Activated naive CD8-positive, alpha-beta T cell treated with anti-CD3 and anti-CD28 coated beads, Interleukin-2, amount 50 U/mL, for 24 hours (primary cell): ENCODE measurements around the gene DIPK1A.

ENCODE experiments used
- ATAC-seq: fragments of 150-1000 bp; cut with Tn5 transposase; one replicate; pipeline ENCODE4 v1.10.0; 2021
- DNase-seq: peaks from one replicate; pipeline ENCODE4 v3.0.0; 2021
- H3K27ac Mint-ChIP-seq: one replicate; pipeline ENCODE4 v1.8.0; 2021; ENCODE audit warnings: mild to moderate bottlenecking, mixed read lengths
- H3K27me3 Mint-ChIP-seq: one replicate; pipeline ENCODE4 v1.8.0; 2021; ENCODE audit warnings: mixed read lengths
- H3K36me3 Mint-ChIP-seq: one replicate; pipeline ENCODE4 v1.8.0; 2021; ENCODE audit warnings: low read depth, mixed read lengths
- H3K4me1 Mint-ChIP-seq: one replicate; pipeline ENCODE4 v1.8.0; 2021; ENCODE audit warnings: mixed read lengths
- H3K4me3 Mint-ChIP-seq: one replicate; pipeline ENCODE4 v1.8.0; 2021; ENCODE audit warnings: mild to moderate bottlenecking, moderate library complexity, mixed read lengths
- H3K9me3 Mint-ChIP-seq: one replicate; pipeline ENCODE4 v1.8.0; 2021; ENCODE audit warnings: mixed read lengths

DIPK1A gene

DNA sequence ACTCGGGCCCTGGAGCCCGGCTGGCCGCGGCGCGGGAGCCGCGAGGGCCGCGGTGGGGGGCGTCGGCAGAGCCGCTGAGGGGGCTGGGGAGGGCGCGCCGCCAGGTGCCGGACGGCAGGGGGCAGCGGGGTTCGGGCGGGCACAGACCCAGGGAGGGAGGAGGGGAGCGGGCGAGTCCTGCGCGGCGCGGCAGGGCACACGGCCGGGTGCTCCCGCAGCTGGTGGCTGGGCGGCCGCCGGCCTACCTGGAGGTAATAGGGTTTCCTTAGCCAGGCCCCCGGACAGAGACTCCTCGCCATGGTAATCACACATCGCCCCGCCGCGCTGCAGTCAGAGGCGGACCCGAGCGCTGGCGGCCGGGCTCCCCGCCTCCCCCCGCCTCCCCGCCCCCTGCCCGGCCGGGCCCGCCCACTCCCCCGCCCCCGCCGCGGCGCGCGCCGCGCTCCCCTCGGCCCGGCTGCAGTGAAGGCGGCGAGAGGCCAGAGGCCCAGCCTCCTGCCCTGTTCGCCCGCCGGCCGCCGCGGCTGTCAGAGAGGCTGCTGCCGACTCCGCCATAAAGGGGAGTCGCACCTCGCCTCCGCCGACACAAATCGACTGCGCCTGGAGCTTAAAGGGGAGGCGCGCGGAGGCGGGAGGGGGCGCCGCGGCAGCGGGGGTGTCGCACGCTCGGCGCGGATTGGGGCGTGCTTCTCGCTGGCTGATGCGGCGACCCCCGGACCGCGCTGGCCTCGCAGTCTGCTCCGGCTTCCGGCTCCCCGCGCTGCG, at the start of gene DIPK1A:
Gene DIPK1A (minus strand): TSS at position 332 of the 765 bp plus-strand sequence. CDS start 33 bp downstream, at position 299.
- no peaks in the 10 kb centered on the region for H3K9me3 Mint-ChIP-seq
- DNase-seq = peak; percentile 76
- ATAC-seq = peak; percentile 47
- H3K4me3 Mint-ChIP-seq = peak within 1 kb of the TSS; percentile 91
- peak within 1 kb of the TSS; percentile 97 for H3K27ac Mint-ChIP-seq
- no peaks in the 10 kb centered on the region for H3K27me3 Mint-ChIP-seq
- peaks cover 8% of the 10 kb centered on the region for H3K36me3 Mint-ChIP-seq
- peaks cover 36% of the 10 kb centered on the region for H3K4me1 Mint-ChIP-seq

DNA sequence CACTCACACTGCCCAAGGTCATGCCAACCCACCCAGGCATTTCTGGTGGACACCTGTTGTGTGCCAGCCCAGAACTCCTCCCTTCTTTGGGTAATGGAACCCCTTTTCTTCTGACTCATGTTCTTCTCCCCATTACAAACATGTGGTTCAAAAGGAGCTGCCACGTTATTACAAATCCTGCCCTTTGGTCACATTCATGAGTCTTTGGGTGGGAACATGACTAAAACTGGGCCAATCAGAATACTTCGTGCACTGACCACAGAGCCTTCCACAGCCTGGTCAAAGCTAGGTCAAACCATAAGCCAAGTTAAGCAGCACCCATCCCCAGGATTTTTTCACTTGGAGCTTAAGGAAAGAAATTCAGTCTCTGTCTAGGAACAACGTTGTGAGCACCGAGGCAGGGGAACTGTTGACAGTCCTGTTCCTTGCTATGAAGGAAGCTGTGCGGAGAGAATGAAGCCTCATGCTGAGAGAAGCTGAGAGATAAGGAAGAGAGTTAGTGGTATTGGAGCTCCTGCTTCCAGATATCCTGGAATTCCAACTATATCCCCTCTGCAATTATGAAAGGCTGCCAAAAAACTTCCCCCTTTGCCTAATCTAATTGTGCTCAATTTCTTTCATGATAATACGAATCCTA, 46.8 kb upstream of the DIPK1A start:
- no peak for ATAC-seq
- Mint-ChIP-seq H3K4me3 (no peak overlapping the region), H3K9me3 (no peaks in the 10 kb centered on the region), H3K4me1 (peaks cover 4% of the 10 kb centered on the region), H3K27me3 (peaks cover 5% of the 10 kb centered on the region), H3K36me3 (no peaks in the 10 kb centered on the region), H3K27ac (peak overlapping the region; percentile 37)
- DNase-seq = no peak

- Mint-ChIP-seq H3K9me3 (no peaks in the 10 kb centered on the region), H3K4me1 (peaks cover 4% of the 10 kb centered on the region), H3K27me3 (peaks cover 5% of the 10 kb centered on the region), H3K36me3 (no peaks in the 10 kb centered on the region), H3K27ac (no peak overlapping the region), H3K4me3 (no peak overlapping the region)
- no peak for DNase-seq
- no peak for ATAC-seq
Measured at GRCh38 chr1:93005252-93005598, 44.0 kb upstream of the DIPK1A start.

GRCh38 chr1:93004566-93005251, 43.4 kb upstream of the DIPK1A start:
- no peaks in the 10 kb centered on the region for H3K9me3 Mint-ChIP-seq
- ATAC-seq = no peak
- H3K36me3 Mint-ChIP-seq = no peaks in the 10 kb centered on the region
- no peak for DNase-seq
- peaks cover 5% of the 10 kb centered on the region for H3K27me3 Mint-ChIP-seq
- H3K4me3 Mint-ChIP-seq = no peak overlapping the region
- H3K27ac Mint-ChIP-seq = no peak overlapping the region
- H3K4me1 Mint-ChIP-seq = peaks cover 4% of the 10 kb centered on the region

DNA sequence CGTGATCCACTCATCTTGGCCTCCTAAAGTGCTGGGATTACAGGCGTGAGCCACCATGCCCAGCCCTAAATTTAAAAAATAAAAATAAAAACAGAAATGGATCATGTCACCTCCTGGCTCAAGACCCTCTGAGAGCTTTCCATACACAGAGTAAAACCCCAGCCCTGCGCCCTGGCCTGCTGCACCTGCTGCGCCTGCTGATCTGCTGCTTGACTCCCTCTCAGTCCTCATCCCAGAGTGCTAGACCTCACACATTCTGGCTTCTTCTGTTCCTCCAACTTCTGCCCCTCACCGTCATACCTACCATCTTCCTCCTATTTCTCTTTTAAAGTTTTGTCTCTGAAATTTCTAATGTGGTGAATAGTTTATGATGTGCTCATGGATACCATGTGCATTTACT, 42.7 kb upstream of the DIPK1A start:
- Mint-ChIP-seq H3K9me3 (no peaks in the 10 kb centered on the region), H3K27me3 (peaks cover 5% of the 10 kb centered on the region), H3K27ac (no peak overlapping the region), H3K4me3 (no peak overlapping the region), H3K4me1 (peaks cover 4% of the 10 kb centered on the region), H3K36me3 (no peaks in the 10 kb centered on the region)
- ATAC-seq (no peak), DNase-seq (no peak)

DNA sequence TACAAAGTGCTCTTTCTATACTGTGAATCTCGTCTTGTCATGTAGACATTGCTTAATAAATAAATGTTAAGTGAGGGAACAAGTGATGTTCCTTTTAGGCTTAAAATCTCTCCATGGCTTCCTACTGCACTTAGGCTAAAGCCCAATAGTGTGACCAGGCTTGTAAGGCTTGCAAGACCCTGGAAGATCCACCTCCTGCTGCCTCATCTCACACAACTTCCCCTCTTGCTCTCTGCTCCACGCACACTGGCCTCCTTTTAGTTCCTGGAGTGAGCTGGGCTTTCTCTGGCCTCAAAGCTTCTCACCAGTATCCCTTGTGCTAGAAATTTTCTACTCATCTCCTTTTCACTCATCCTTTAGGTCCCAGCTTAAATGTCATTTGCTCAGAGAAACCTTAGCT, 41.5 kb upstream of the DIPK1A start:
- no peak overlapping the region for H3K27ac Mint-ChIP-seq
- H3K27me3 Mint-ChIP-seq = peaks cover 5% of the 10 kb centered on the region
- no peaks in the 10 kb centered on the region for H3K9me3 Mint-ChIP-seq
- H3K4me1 Mint-ChIP-seq = peaks cover 4% of the 10 kb centered on the region
- no peak for ATAC-seq
- H3K4me3 Mint-ChIP-seq = no peak overlapping the region
- no peaks in the 10 kb centered on the region for H3K36me3 Mint-ChIP-seq
- no peak for DNase-seq

GRCh38 chr1:93001893-93002292, 40.6 kb upstream of the DIPK1A start:
- no peak overlapping the region for H3K27ac Mint-ChIP-seq
- H3K9me3 Mint-ChIP-seq = no peaks in the 10 kb centered on the region

GRCh38 chr1:93000751-93001175, 39.5 kb upstream of the DIPK1A start:
- H3K27me3 Mint-ChIP-seq = peaks cover 5% of the 10 kb centered on the region
- H3K9me3 Mint-ChIP-seq = no peaks in the 10 kb centered on the region
- no peak overlapping the region for H3K27ac Mint-ChIP-seq
- DNase-seq (no peak), ATAC-seq (no peak)
- no peaks in the 10 kb centered on the region for H3K36me3 Mint-ChIP-seq
- H3K4me3 Mint-ChIP-seq = no peak overlapping the region
- peaks cover 4% of the 10 kb centered on the region for H3K4me1 Mint-ChIP-seq

More at GRCh38 chr1:93001893-93002292, 40.6 kb upstream of the DIPK1A start:
- DNase-seq (no peak), ATAC-seq (no peak)
- H3K36me3 Mint-ChIP-seq = no peaks in the 10 kb centered on the region
- H3K4me3 Mint-ChIP-seq = no peak overlapping the region
- peaks cover 4% of the 10 kb centered on the region for H3K4me1 Mint-ChIP-seq
- H3K27me3 Mint-ChIP-seq = peaks cover 5% of the 10 kb centered on the region

DNA sequence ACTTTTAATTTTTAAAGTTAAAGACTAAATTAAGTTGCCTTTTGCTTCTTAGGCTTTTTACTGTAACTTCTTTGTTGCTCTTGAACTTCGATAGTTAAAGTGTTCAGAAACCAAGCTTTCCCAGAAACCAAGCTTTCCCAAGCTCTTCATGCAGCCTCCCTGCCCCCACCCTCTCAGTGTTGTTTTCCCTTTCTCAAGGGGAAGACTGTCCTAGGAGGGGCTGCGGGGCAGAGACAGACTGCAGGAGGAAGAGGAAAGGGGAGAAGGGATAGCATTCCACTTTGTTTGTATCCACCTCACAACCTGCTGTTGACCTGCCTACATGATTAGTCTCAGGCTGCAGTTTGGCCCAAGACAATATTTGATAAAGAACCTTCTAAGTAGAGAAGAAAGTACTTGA, 39.0 kb upstream of the DIPK1A start:
- no peak overlapping the region for H3K4me3 Mint-ChIP-seq
- no peak overlapping the region for H3K27ac Mint-ChIP-seq
- H3K9me3 Mint-ChIP-seq = no peaks in the 10 kb centered on the region
- no peaks in the 10 kb centered on the region for H3K36me3 Mint-ChIP-seq
- DNase-seq (no peak), ATAC-seq (no peak)
- peaks cover 4% of the 10 kb centered on the region for H3K4me1 Mint-ChIP-seq
- peaks cover 5% of the 10 kb centered on the region for H3K27me3 Mint-ChIP-seq

- Mint-ChIP-seq H3K4me1 (peaks cover 3% of the 10 kb centered on the region), H3K9me3 (no peaks in the 10 kb centered on the region), H3K36me3 (no peaks in the 10 kb centered on the region), H3K27me3 (no peaks in the 10 kb centered on the region), H3K27ac (no peak overlapping the region), H3K4me3 (no peak overlapping the region)
- no peak for ATAC-seq
- no peak for DNase-seq
Measured at GRCh38 chr1:92998821-92999220, 37.6 kb upstream of the DIPK1A start.

DNA sequence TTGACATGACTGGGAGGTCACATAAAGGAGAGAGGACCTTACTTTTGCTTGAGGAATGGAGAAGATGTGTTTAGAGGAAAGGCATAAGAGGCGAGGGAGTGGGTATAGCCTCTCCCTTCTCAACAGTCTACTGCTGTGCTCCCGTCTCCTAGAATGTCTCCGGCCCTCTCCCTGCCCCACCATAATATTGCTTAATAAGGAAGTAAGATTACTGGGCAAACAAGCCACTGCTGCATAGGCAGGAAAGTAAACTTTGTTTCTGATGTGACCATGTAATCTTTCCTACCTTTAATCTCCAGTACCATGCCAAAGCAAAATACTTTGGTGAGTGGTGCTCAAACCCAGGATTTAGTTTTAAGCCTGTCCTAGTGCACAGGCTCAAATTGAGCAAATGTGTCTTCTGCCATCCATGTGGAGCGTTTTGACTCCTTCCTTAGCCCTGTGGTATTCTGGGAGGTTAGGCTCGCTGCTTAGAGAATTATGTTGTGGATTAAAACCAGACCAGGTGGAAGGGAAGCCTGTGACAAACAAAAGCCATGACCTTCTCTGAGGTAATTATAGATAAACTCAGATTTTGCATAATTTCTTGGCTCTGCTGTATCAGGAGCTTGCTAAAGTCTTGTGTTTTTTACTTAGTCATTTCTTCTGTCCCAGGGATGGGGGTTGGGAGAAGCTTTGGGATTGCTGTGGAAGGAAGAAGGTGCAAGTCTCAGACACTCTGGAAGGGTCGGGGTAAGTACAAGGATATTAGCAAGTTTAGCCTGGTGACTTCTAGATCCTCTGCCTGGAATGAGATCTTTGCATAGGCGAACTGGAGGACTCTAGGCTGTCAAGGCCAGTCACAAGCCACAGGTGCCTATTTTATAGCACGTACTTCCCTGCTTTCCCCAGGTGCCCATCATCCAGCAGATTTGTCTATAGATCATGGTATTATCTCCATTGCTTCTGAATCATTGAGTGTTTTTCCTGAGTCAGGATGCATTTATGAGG, 34.5 kb upstream of the DIPK1A start:
- H3K27ac Mint-ChIP-seq = no peak overlapping the region
- no peak for ATAC-seq
- DNase-seq = no peak
- no peak overlapping the region for H3K4me3 Mint-ChIP-seq
- H3K9me3 Mint-ChIP-seq = no peaks in the 10 kb centered on the region
- H3K4me1 Mint-ChIP-seq = peaks cover 30% of the 10 kb centered on the region
- H3K36me3 Mint-ChIP-seq = no peaks in the 10 kb centered on the region
- no peaks in the 10 kb centered on the region for H3K27me3 Mint-ChIP-seq

DNA sequence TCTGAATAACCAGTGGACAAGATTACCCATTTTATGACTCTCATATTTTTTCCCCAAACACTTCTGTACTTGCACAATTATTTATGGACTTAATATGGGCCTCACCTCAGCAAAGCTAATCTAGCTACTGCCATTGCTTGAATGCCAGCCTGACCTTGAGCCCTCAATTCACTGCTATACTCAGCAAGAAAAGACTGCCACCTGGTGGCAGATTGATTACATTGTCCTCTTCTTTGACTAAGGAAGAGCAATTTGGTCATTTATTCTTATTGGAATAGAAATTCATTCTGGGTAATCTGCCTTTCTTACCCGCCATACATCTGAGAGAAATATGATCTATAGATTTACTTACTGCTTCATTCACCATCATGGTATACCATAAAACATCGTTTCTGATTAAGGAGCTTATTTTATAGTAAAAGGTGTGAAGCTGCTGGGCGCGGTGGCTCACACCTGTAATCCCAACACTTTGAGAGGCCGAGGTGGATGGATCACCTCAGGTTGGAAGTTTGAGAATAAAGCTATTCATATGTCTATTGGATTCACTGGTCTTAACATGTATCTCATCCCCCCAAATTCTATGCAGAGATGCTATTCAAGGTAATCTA, 32.9 kb upstream of the DIPK1A start:
- Mint-ChIP-seq H3K9me3 (no peaks in the 10 kb centered on the region), H3K27ac (peak overlapping the region; percentile 57), H3K4me3 (no peak overlapping the region), H3K4me1 (peaks cover 45% of the 10 kb centered on the region), H3K36me3 (no peaks in the 10 kb centered on the region), H3K27me3 (no peaks in the 10 kb centered on the region)
- DNase-seq = peak; percentile 62
- peak; percentile 76 for ATAC-seq

DNA sequence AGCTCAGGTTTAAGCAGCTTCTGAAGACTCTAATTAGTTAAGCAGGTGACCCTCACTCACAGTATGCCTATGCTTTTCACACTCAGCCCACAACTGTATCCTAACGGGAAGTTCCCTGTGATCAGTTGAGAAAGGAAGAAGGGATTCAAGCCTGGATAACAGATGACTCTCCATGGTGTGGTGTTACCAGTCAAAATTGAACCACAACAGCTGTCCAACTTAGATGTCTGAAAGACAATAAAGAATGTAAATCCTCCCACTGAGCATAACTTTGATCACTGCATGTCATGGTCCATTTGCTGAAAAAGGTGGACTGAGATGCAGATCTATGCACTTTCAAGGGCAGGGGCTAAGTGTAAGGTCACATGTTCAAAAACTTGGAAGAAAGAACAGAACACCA, 32.3 kb upstream of the DIPK1A start:
- ATAC-seq (no peak), DNase-seq (no peak)
- peaks cover 49% of the 10 kb centered on the region for H3K4me1 Mint-ChIP-seq
- no peaks in the 10 kb centered on the region for H3K9me3 Mint-ChIP-seq
- no peaks in the 10 kb centered on the region for H3K36me3 Mint-ChIP-seq
- no peak overlapping the region for H3K4me3 Mint-ChIP-seq
- peak overlapping the region; percentile 57 for H3K27ac Mint-ChIP-seq
- no peaks in the 10 kb centered on the region for H3K27me3 Mint-ChIP-seq

GRCh38 chr1:92992877-92993276, 31.6 kb upstream of the DIPK1A start:
- H3K27ac Mint-ChIP-seq = peak overlapping the region; percentile 61
- ATAC-seq (no peak), DNase-seq (no peak)
- peaks cover 55% of the 10 kb centered on the region for H3K4me1 Mint-ChIP-seq
- no peaks in the 10 kb centered on the region for H3K36me3 Mint-ChIP-seq
- no peaks in the 10 kb centered on the region for H3K27me3 Mint-ChIP-seq
- no peaks in the 10 kb centered on the region for H3K9me3 Mint-ChIP-seq
- no peak overlapping the region for H3K4me3 Mint-ChIP-seq
